Peyer's patch (tissue), 4 donors: Measurements from ENCODE around the gene RBMS1.

Experiments
- POLR2A ChIP-seq, 2 donors: fragments of 450-650 bp; IDR thresholded peaks; one replicate each; pipeline ENCODE4 v1.5.1; 2017; ENCODE audit warnings: antibody characterized with exemption in 2 of 2, mild to moderate bottlenecking in 2 of 2, moderate library complexity in 2 of 2
- TF ChIP-seq, protein P1 (sequence below), 6 experiments: fragments of 450-650 bp in 4 of 6; fragments of 200-600 bp in 2 of 6; sonication (generic) in 1 of 6; IDR thresholded peaks; one replicate each; pipeline ENCODE4 v1.5.1; 2017 to 2019; ENCODE audit warnings: antibody characterized with exemption in 6 of 6, mild to moderate bottlenecking in 3 of 6, moderate library complexity in 1 of 6

DNA sequence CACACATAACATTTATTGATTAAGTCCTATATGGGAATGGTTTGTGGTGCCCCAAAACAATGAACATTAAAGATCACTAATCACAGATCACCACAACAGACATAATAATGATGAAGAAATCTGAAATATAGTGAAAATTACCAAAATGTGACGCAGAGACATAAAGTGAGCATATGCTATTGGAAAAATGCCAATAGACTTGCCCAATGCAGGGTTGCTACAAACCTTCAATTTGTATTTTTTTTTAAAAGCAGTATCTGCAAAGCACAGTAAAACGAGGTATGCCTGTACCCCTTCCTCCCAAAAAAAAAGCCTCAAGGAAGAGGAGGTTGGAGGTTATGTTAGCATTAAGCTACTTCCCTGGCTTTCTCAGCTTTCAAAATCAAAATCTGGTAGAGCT, 131.1 kb downstream of the RBMS1 start:
- TF ChIP-seq, protein P1, sequence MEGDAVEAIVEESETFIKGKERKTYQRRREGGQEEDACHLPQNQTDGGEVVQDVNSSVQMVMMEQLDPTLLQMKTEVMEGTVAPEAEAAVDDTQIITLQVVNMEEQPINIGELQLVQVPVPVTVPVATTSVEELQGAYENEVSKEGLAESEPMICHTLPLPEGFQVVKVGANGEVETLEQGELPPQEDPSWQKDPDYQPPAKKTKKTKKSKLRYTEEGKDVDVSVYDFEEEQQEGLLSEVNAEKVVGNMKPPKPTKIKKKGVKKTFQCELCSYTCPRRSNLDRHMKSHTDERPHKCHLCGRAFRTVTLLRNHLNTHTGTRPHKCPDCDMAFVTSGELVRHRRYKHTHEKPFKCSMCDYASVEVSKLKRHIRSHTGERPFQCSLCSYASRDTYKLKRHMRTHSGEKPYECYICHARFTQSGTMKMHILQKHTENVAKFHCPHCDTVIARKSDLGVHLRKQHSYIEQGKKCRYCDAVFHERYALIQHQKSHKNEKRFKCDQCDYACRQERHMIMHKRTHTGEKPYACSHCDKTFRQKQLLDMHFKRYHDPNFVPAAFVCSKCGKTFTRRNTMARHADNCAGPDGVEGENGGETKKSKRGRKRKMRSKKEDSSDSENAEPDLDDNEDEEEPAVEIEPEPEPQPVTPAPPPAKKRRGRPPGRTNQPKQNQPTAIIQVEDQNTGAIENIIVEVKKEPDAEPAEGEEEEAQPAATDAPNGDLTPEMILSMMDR (IDR thresholded peaks at IDR 0.05), result no peak
- TF ChIP-seq POLR2A (IDR thresholded peaks at IDR 0.05), result no peak
